CD4-positive, alpha-beta memory T cell (primary cell): Measurements from ENCODE around the gene RPGR. TPM values are rescaled to one million over a fixed set of nuclear protein-coding genes. Genes with fewer than 3 reads are reported as not detected.

Experiments
- CTCF ChIA-PET: fragments of 350-600 bp; sonication (Branson Sonifier 250); formaldehyde crosslinking; loops from one replicate; lab custom pipeline; 2021; ENCODE audit warnings: inconsistent platforms; ENCODE audit not compliant: partially characterized antibody; lab: Charles Lee
- POLR2A ChIA-PET: fragments of 350-600 bp; sonication (Branson Sonifier 250); formaldehyde crosslinking; loops from one replicate; lab custom pipeline; 2021; ENCODE audit not compliant: partially characterized antibody; lab: Charles Lee
- DNase-seq, 5 donors: peaks; one replicate each; pipeline versions ENCODE4 v3.0.0 to v3.0.0-alpha.2; 2020 to 2022; ENCODE audit warnings: mixed read lengths in 1 of 5
- H3K27ac ChIP-seq: one replicate; pipeline ENCODE4 v1.7.0; 2013; ENCODE audit warnings: low read depth, low read length
- H3K27me3 ChIP-seq: 2 replicates; pipeline ENCODE4 v1.7.0; 2013; ENCODE audit warnings: mild to moderate bottlenecking, low read length, moderate library complexity; ENCODE audit not compliant: insufficient read depth
- H3K36me3 ChIP-seq: 2 replicates; pipeline ENCODE4 v1.7.0; 2013; ENCODE audit warnings: mild to moderate bottlenecking, low read length, moderate library complexity; ENCODE audit not compliant: insufficient read depth
- H3K4me1 ChIP-seq: 2 replicates; pipeline ENCODE4 v1.7.0; 2013; ENCODE audit warnings: mild to moderate bottlenecking, low read length, moderate library complexity; ENCODE audit not compliant: insufficient read depth
- H3K4me3 ChIP-seq, 2 donors: one replicate each; pipeline ENCODE4 v1.7.0; 2013; ENCODE audit warnings: low read length in 2 of 2, mild to moderate bottlenecking in 1 of 2
- H3K9me3 ChIP-seq, 2 donors: one replicate each; pipeline ENCODE4 v1.7.0; 2013; ENCODE audit warnings: low read length in 2 of 2, control low read depth in 1 of 2; ENCODE audit not compliant: control insufficient read depth in 1 of 2
- H3K27ac Mint-ChIP-seq, 7 donors: one replicate each; pipeline ENCODE4 v1.8.0; 2020 to 2021; ENCODE audit warnings: mixed read lengths in 7 of 7, mild to moderate bottlenecking in 6 of 7, inconsistent platforms in 3 of 7, moderate library complexity in 3 of 7
- H3K27me3 Mint-ChIP-seq, 2 donors: one replicate each; pipeline ENCODE4 v1.8.0; 2020 to 2021; ENCODE audit warnings: mixed read lengths in 2 of 2
- H3K36me3 Mint-ChIP-seq, 2 donors: one replicate each; pipeline ENCODE4 v1.8.0; 2020 to 2021; ENCODE audit warnings: mixed read lengths in 2 of 2, inconsistent platforms in 1 of 2, mild to moderate bottlenecking in 1 of 2
- H3K4me1 Mint-ChIP-seq, 4 donors: one replicate each; pipeline ENCODE4 v1.8.0; 2020 to 2021; ENCODE audit warnings: mixed read lengths in 4 of 4, mild to moderate bottlenecking in 1 of 4
- H3K4me3 Mint-ChIP-seq, 8 donors: one replicate each; pipeline ENCODE4 v1.8.0; 2020 to 2021; ENCODE audit warnings: mixed read lengths in 8 of 8, mild to moderate bottlenecking in 7 of 8, moderate library complexity in 6 of 8, inconsistent platforms in 3 of 8
- H3K9me3 Mint-ChIP-seq, 8 donors: one replicate each; pipeline ENCODE4 v1.8.0; 2020 to 2021; ENCODE audit warnings: mixed read lengths in 8 of 8, mild to moderate bottlenecking in 5 of 8, inconsistent platforms in 3 of 8, moderate library complexity in 1 of 8
- intact Hi-C: fragments of 100-400 bp; cut with micrococcal nuclease; formaldehyde crosslinking; loops from one replicate; pipeline ENCODE4 v1.15.1; 2023
- polyA plus RNA-seq, 2 donors: library from polyadenylated mRNA; unstranded; fragments of 300-500 nt; fragmentation: Illumina TruSeq; gene quantifications; one replicate each; pipeline ENCODE4 v1.2.3, GENCODE V29; 2021
- total RNA-seq, 2 experiments: library from RNA; stranded (reverse); gene quantifications; one replicate each; pipeline ENCODE4 v1.2.3, GENCODE V29; 2021

Gene RPGR
- total and polyA plus RNA-seq, 4 experiments from 2014 or later, result 4.6 to 11.7 (median 8.7) TPM

DNA sequence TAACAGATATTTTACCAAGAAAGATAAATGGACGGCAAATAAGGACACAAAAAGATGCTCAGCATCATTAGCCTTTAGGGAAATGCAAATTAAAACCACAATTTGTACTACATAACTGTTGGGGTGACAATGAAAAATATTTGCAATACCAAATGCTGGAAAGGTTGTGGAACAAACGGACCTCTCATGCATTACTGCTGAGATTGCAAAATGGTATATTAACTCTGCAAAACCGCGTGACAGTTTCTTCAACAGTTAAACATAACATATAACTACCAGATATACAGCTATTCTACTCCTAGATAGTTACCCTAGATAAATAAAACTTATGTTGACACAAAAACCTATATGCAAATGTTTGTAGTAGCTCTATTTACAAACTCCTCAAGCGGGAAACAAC lies 18.8 kb upstream of the RPGR start:
- peaks cover 11 to 12% of the 10 kb centered on the region in 2 donors for H3K27me3 Mint-ChIP-seq
- H3K9me3 Mint-ChIP-seq, result peaks cover 0 to 5% (median 0%) of the 10 kb centered on the region in 8 donors
- H3K4me1 Mint-ChIP-seq, result no peaks in the 10 kb centered on the region
- ChIA-PET POLR2A (no interaction called here), CTCF (no interaction called here)
- Histone ChIP-seq H3K9me3 (no peaks in the 10 kb centered on the region), H3K27ac (no peak overlapping the region), H3K36me3 (no peaks in the 10 kb centered on the region), H3K27me3 (no peaks in the 10 kb centered on the region), H3K4me3 (no peak overlapping the region), H3K4me1 (no peaks in the 10 kb centered on the region)
- intact Hi-C loops, result no loop called here
- DNase-seq, result no peak
- no peaks in the 10 kb centered on the region for H3K36me3 Mint-ChIP-seq
- no peak overlapping the region for H3K27ac Mint-ChIP-seq
- no peak overlapping the region for H3K4me3 Mint-ChIP-seq

- H3K27me3 ChIP-seq, result no peaks in the 10 kb centered on the region
- H3K27ac ChIP-seq, result no peak overlapping the region
- H3K9me3 ChIP-seq, result no peaks in the 10 kb centered on the region
- Mint-ChIP-seq H3K9me3 (peaks cover 0 to 2% (median 0%) of the 10 kb centered on the region in 8 donors), H3K27ac (no peak overlapping the region), H3K36me3 (no peaks in the 10 kb centered on the region), H3K4me1 (no peaks in the 10 kb centered on the region), H3K4me3 (no peak overlapping the region), H3K27me3 (peaks cover 5 to 10% of the 10 kb centered on the region in 2 donors)
- intact Hi-C loops, result no loop called here
- no peak overlapping the region for H3K4me3 ChIP-seq
- ChIA-PET CTCF (interaction anchor here (1.0 kb wide), 1 partner anchor 16 kb away, joined by 4 read pairs; the partner anchor contains the start of gene RPGR), POLR2A (no interaction called here)
- DNase-seq, result no peak
- no peaks in the 10 kb centered on the region for H3K4me1 ChIP-seq
- H3K36me3 ChIP-seq, result no peaks in the 10 kb centered on the region
These were observed 15.8 kb upstream of the RPGR start for GRCh38 chrX:38342853-38343778.

DNA sequence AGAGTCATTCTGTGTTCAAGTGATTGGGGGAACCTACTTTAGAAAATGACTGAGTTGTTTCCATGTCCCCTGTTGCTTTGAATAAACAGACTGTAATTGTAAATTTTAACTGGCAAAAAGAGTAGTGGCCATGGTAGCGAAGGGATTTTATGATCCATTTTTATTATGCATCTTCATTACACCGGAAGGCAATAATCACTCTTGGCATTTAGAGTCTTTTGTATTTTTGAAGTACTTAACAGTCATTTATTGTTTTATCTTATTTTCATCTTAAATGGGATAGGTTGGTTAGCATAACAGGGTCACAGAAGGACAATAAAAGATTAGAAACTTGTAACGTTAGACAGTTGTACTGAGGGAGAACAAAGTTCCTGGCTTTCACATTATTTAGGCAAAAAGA lies 14.1 kb upstream of the RPGR start:
- no peak overlapping the region for H3K27ac Mint-ChIP-seq
- H3K36me3 Mint-ChIP-seq, result no peaks in the 10 kb centered on the region
- H3K9me3 ChIP-seq, result no peaks in the 10 kb centered on the region
- ChIA-PET CTCF (no interaction called here), POLR2A (no interaction called here)
- peaks cover 3 to 7% of the 10 kb centered on the region in 2 donors for H3K27me3 Mint-ChIP-seq
- H3K4me3 ChIP-seq, result no peak overlapping the region
- peaks cover 0 to 1% (median 0%) of the 10 kb centered on the region in 8 donors for H3K9me3 Mint-ChIP-seq
- intact Hi-C loops, result no loop called here
- no peak overlapping the region for H3K4me3 Mint-ChIP-seq
- no peaks in the 10 kb centered on the region for H3K4me1 ChIP-seq
- DNase-seq, result no peak
- no peaks in the 10 kb centered on the region for H3K36me3 ChIP-seq
- no peaks in the 10 kb centered on the region for H3K27me3 ChIP-seq
- no peaks in the 10 kb centered on the region for H3K4me1 Mint-ChIP-seq
- no peak overlapping the region for H3K27ac ChIP-seq

DNA sequence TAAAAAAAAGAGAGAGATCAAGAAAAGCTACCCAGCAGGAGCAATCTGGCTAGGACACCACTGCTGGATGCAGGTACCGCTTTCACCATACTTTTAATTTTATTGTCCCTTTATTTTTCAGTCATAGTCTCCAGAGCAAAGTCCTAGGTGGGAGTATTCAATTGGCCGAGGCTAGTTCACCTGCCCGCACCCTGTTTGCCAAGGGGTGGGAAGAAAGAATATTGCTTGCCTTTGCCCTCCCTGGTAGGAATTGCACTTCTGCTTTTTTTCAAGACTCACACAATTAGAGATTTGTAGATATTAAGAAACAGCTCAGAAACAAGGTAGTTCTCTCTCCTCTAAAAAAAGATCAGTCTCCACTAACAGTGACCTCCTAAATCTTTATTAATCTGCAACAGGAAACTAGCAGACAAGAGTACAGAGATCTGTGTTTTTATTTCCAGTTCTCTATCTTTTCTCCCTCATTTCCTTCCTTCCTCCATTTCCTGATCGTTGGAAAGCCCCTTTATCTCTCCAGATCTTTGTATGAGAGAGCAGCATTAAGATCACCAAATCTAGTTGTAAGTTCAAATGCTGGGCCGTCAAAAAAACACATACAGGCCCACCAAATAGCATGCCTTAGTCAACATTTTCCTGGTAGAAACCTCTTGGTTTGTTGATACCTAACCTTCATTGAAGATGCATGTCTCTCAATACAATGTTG lies 9.4 kb upstream of the RPGR start:
- H3K4me3 Mint-ChIP-seq, result no peak overlapping the region
- H3K27ac Mint-ChIP-seq, result no peak overlapping the region
- POLR2A ChIA-PET, result no interaction called here
- no peaks in the 10 kb centered on the region for H3K4me1 Mint-ChIP-seq
- H3K27me3 Mint-ChIP-seq, result peaks cover 5 to 6% of the 10 kb centered on the region in 2 donors
- H3K36me3 Mint-ChIP-seq, result no peaks in the 10 kb centered on the region
- Histone ChIP-seq H3K27ac (no peak overlapping the region), H3K9me3 (no peaks in the 10 kb centered on the region), H3K36me3 (no peaks in the 10 kb centered on the region), H3K4me3 (no peak overlapping the region), H3K27me3 (no peaks in the 10 kb centered on the region), H3K4me1 (no peaks in the 10 kb centered on the region)
- intact Hi-C loops, result no loop called here
- DNase-seq, result no peak
- H3K9me3 Mint-ChIP-seq, result no peaks in the 10 kb centered on the region
- CTCF ChIA-PET, result interaction anchor here (1.3 kb wide), 1 partner anchor 9 kb away, joined by 4 read pairs; the partner anchor contains the start of gene RPGR

GRCh38 chrX:38335382-38335781 lies 8.1 kb upstream of the RPGR start:
- Mint-ChIP-seq H3K27ac (no peak overlapping the region), H3K36me3 (no peaks in the 10 kb centered on the region), H3K27me3 (peaks cover 3 to 4% of the 10 kb centered on the region in 2 donors), H3K9me3 (no peaks in the 10 kb centered on the region), H3K4me1 (no peaks in the 10 kb centered on the region), H3K4me3 (no peak overlapping the region)
- Histone ChIP-seq H3K27ac (no peak overlapping the region), H3K36me3 (no peaks in the 10 kb centered on the region), H3K27me3 (no peaks in the 10 kb centered on the region), H3K4me1 (no peaks in the 10 kb centered on the region), H3K4me3 (no peak overlapping the region), H3K9me3 (no peaks in the 10 kb centered on the region)
- intact Hi-C loops, result no loop called here
- ChIA-PET POLR2A (no interaction called here), CTCF (no interaction called here)
- no peak for DNase-seq

DNA sequence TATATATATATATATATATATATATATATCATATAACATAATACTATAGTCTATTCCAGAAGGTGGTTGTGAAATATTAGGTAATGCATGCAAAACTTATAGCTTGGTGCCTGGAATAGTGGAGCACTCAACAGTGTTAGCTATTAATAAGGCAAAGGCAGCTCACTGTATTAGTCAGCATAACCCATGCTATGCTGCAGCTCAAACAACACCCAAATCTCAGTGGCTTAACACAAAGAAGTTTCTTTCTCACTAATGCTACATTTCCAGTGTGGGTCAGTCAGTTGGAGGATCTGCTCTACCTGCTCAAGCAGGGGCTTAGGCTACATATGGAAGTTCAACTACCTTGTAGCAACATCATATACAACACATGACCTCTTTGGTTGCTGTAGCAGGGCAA lies 5.2 kb upstream of the RPGR start:
- no peak overlapping the region for H3K4me3 Mint-ChIP-seq
- no peaks in the 10 kb centered on the region for H3K36me3 Mint-ChIP-seq
- Histone ChIP-seq H3K9me3 (no peaks in the 10 kb centered on the region), H3K4me1 (peaks cover 13% of the 10 kb centered on the region), H3K27me3 (no peaks in the 10 kb centered on the region), H3K36me3 (no peaks in the 10 kb centered on the region), H3K27ac (no peak overlapping the region), H3K4me3 (no peak overlapping the region)
- intact Hi-C loops, result no loop called here
- DNase-seq, result no peak
- ChIA-PET CTCF (no interaction called here), POLR2A (no interaction called here)
- peaks cover 9 to 13% (median 11%) of the 10 kb centered on the region in 4 donors for H3K4me1 Mint-ChIP-seq
- peak overlapping the region in 1 of 7 donors; percentile 17 for H3K27ac Mint-ChIP-seq
- peaks cover 2 to 3% of the 10 kb centered on the region in 2 donors for H3K27me3 Mint-ChIP-seq
- no peaks in the 10 kb centered on the region for H3K9me3 Mint-ChIP-seq

DNA sequence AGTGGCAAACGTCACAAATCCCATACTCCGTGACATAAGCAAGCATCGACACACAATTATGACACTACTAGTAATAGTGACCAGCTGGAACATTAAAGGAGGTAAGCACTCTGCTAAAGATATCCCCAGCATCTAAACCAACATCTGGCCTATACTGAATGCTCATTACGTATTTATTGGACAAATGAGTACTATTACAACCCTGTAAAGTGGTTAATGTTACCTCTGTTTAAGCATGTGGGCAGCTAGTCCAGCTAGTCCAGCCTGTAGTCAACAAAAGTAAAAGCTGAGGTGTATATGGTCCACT lies 419 bp upstream of the RPGR start:
- Histone ChIP-seq H3K27me3 (no peaks in the 10 kb centered on the region), H3K4me1 (peaks cover 24% of the 10 kb centered on the region), H3K36me3 (no peaks in the 10 kb centered on the region), H3K4me3 (peak overlapping the region in 1 of 2 donors; percentile 77), H3K27ac (peak overlapping the region; percentile 86), H3K9me3 (no peaks in the 10 kb centered on the region)
- POLR2A ChIA-PET, result interaction anchor here (1.1 kb wide), 1 partner anchor 481 kb away, joined by 3 read pairs; no protein-coding TSS in a partner anchor
- Mint-ChIP-seq H3K9me3 (no peaks in the 10 kb centered on the region), H3K4me3 (peak overlapping the region; percentile 92 to 98 (median 95)), H3K36me3 (peaks cover 0 to 3% of the 10 kb centered on the region in 2 donors), H3K27me3 (no peaks in the 10 kb centered on the region), H3K27ac (peak overlapping the region; percentile 90 to 98 (median 97)), H3K4me1 (peaks cover 17 to 33% (median 24%) of the 10 kb centered on the region in 4 donors)
- DNase-seq, result no peak
- CTCF ChIA-PET, result interaction anchor here (1.0 to 1.5 kb wide), 5 partner anchors 9 to 583 kb away, joined by 4 to 8 read pairs (median 4); no protein-coding TSS in a partner anchor
- intact Hi-C loops, result loop anchor here (1.0 to 10.0 kb wide), 4 partner anchors 133 to 583 kb away; partner anchors contain the start of gene DYNLT3
